ENCODE data around the gene ADH7.
"Not testable (repeated sequence)": the region's sequence is repeated elsewhere in the genome, so short reads cannot be mapped to it uniquely, and the experiment has no call there.

ADH7 gene

GRCh38 chr4:99372464-99372863, 62.7 kb downstream of the ADH7 start:
- H3K79me1 ChIP-seq (ENCODE audit: low read length); H4K5ac ChIP-seq (ENCODE audit: low read length); H3K4ac ChIP-seq (ENCODE audit: low read depth, low read length); H3K23ac ChIP-seq (ENCODE audit: low read length); H3K27me3 ChIP-seq (ENCODE audit: insufficient read depth, low read length, poor library complexity); H3K9ac ChIP-seq (ENCODE audit: low read length); H2AK5ac ChIP-seq (ENCODE audit: low read length); H3K79me2 ChIP-seq (ENCODE audit: control insufficient read depth, insufficient read depth, low read length); H3K18ac ChIP-seq (ENCODE audit: low read length); H2BK120ac ChIP-seq (ENCODE audit: low read depth, low read length); H2BK15ac ChIP-seq (replicated peaks; ENCODE audit: low read depth); H3K36me3 ChIP-seq (ENCODE audit: control insufficient read depth, insufficient read depth, low read length); H3K4me3 ChIP-seq (ENCODE audit: low read length); H3K56ac ChIP-seq (ENCODE audit: low read length); H3K4me1 ChIP-seq (ENCODE audit: control insufficient read depth, low read depth, low read length); DNase-seq; H2BK5ac ChIP-seq (ENCODE audit: low read length); H3K4me2 ChIP-seq (ENCODE audit: low read length); H4K8ac ChIP-seq (ENCODE audit: low read depth, low read length); H3K27ac ChIP-seq (ENCODE audit: low read depth, low read length): not testable (repeated sequence)
- WGBS (ENCODE audit: extremely low coverage, insufficient coverage, low lambda C conversion rate): no CpG with 5 or more reads among the region's 2 CpGs

- not testable (repeated sequence) for H3K36me3 ChIP-seq (ENCODE audit: control insufficient read depth, insufficient read depth, low read length); H2BK15ac ChIP-seq (replicated peaks; ENCODE audit: low read depth); H2BK120ac ChIP-seq (ENCODE audit: low read depth, low read length); H3K27ac ChIP-seq (ENCODE audit: low read depth, low read length); H3K79me2 ChIP-seq (ENCODE audit: control insufficient read depth, insufficient read depth, low read length); H3K56ac ChIP-seq (ENCODE audit: low read length); H4K8ac ChIP-seq (ENCODE audit: low read depth, low read length); H4K5ac ChIP-seq (ENCODE audit: low read length); H3K4me1 ChIP-seq (ENCODE audit: control insufficient read depth, low read depth, low read length); H3K4ac ChIP-seq (ENCODE audit: low read depth, low read length); H3K4me2 ChIP-seq (ENCODE audit: low read length); H3K18ac ChIP-seq (ENCODE audit: low read length); H3K4me3 ChIP-seq (ENCODE audit: low read length); H3K23ac ChIP-seq (ENCODE audit: low read length); H3K79me1 ChIP-seq (ENCODE audit: low read length); DNase-seq; H3K27me3 ChIP-seq (ENCODE audit: insufficient read depth, low read length, poor library complexity); H2AK5ac ChIP-seq (ENCODE audit: low read length); H3K9ac ChIP-seq (ENCODE audit: low read length); H2BK5ac ChIP-seq (ENCODE audit: low read length)
- WGBS (ENCODE audit: extremely low coverage, insufficient coverage, low lambda C conversion rate): no CpG with 5 or more reads among the region's 2 CpGs
Observed at GRCh38 chr4:99367817-99368216, 67.3 kb downstream of the ADH7 start.

- Histone ChIP-seq H3K79me2 (ENCODE audit: control insufficient read depth, insufficient read depth, low read length) (no peaks in the 10 kb centered on the region), H3K56ac (ENCODE audit: low read length) (no peak overlapping the region), H4K8ac (ENCODE audit: low read depth, low read length) (no peak overlapping the region), H3K27ac (ENCODE audit: low read depth, low read length) (no peak overlapping the region), H3K27me3 (ENCODE audit: insufficient read depth, low read length, poor library complexity) (no peaks in the 10 kb centered on the region), H4K5ac (ENCODE audit: low read length) (no peak overlapping the region), H3K79me1 (ENCODE audit: low read length) (no peaks in the 10 kb centered on the region), H3K4me3 (ENCODE audit: low read length) (no peak overlapping the region), H2BK120ac (ENCODE audit: low read depth, low read length) (no peak overlapping the region), H3K18ac (ENCODE audit: low read length) (no peak overlapping the region), H3K4me1 (ENCODE audit: control insufficient read depth, low read depth, low read length) (no peaks in the 10 kb centered on the region), H2BK15ac (replicated peaks; ENCODE audit: low read depth) (no peak overlapping the region), H3K23ac (ENCODE audit: low read length) (no peak overlapping the region), H3K4me2 (ENCODE audit: low read length) (no peak overlapping the region), H3K9ac (ENCODE audit: low read length) (no peak overlapping the region), H3K36me3 (ENCODE audit: control insufficient read depth, insufficient read depth, low read length) (no peaks in the 10 kb centered on the region), H2AK5ac (ENCODE audit: low read length) (no peak overlapping the region), H3K4ac (ENCODE audit: low read depth, low read length) (no peak overlapping the region), H2BK5ac (ENCODE audit: low read length) (no peak overlapping the region)
- no peak for DNase-seq
- WGBS (ENCODE audit: extremely low coverage, insufficient coverage, low lambda C conversion rate): no CpG with 5 or more reads among the region's 1 CpG
Observed at GRCh38 chr4:99366491-99366890, 68.7 kb downstream of the ADH7 start.

- no peaks in the 10 kb centered on the region for H3K27me3 ChIP-seq (ENCODE audit: insufficient read depth, low read length, poor library complexity)
- DNase-seq: no peak
- H3K4me1 ChIP-seq (ENCODE audit: control insufficient read depth, low read depth, low read length): no peaks in the 10 kb centered on the region
- H2AK5ac ChIP-seq (ENCODE audit: low read length): no peak overlapping the region
- no peak overlapping the region for H3K9ac ChIP-seq (ENCODE audit: low read length)
- no peak overlapping the region for H3K56ac ChIP-seq (ENCODE audit: low read length)
- no peak overlapping the region for H3K18ac ChIP-seq (ENCODE audit: low read length)
- H4K5ac ChIP-seq (ENCODE audit: low read length): no peak overlapping the region
- H3K23ac ChIP-seq (ENCODE audit: low read length): no peak overlapping the region
- no peaks in the 10 kb centered on the region for H3K79me2 ChIP-seq (ENCODE audit: control insufficient read depth, insufficient read depth, low read length)
- H3K36me3 ChIP-seq (ENCODE audit: control insufficient read depth, insufficient read depth, low read length): no peaks in the 10 kb centered on the region
- no peak overlapping the region for H2BK15ac ChIP-seq (replicated peaks; ENCODE audit: low read depth)
- no peak overlapping the region for H3K4ac ChIP-seq (ENCODE audit: low read depth, low read length)
- H2BK5ac ChIP-seq (ENCODE audit: low read length): no peak overlapping the region
- H4K8ac ChIP-seq (ENCODE audit: low read depth, low read length): no peak overlapping the region
- no peak overlapping the region for H3K4me3 ChIP-seq (ENCODE audit: low read length)
- no peak overlapping the region for H3K4me2 ChIP-seq (ENCODE audit: low read length)
- H3K79me1 ChIP-seq (ENCODE audit: low read length): no peaks in the 10 kb centered on the region
- no peak overlapping the region for H2BK120ac ChIP-seq (ENCODE audit: low read depth, low read length)
- no peak overlapping the region for H3K27ac ChIP-seq (ENCODE audit: low read depth, low read length)
Observed at GRCh38 chr4:99362768-99363167, 72.4 kb downstream of the ADH7 start.

Measured in mesendoderm (in vitro differentiated cells).